Thyroid gland (tissue), 4 donors: ENCODE measurements around the gene BRAF. TPM values are rescaled to one million over a fixed set of nuclear protein-coding genes. Genes with fewer than 3 reads are reported as not detected.

Source experiments
- DNase-seq, 2 donors: peaks; one replicate each; pipeline ENCODE4 v3.0.0-alpha.2; 2019
- H3K27ac ChIP-seq, 3 donors: fragments of 200-600 bp; sonication (generic); 1 replicate in 2 of 3; 2 replicates in 1 of 3; pipeline ENCODE4 v1.5.1; 2016 to 2019; ENCODE audit warnings: mild to moderate bottlenecking in 1 of 3, moderate library complexity in 1 of 3
- H3K27me3 ChIP-seq: fragments of 200-600 bp; sonication (generic); one replicate; pipeline ENCODE4 v1.5.1; 2019
- H3K36me3 ChIP-seq, 2 donors: fragments of 200-600 bp; sonication (generic); one replicate each; pipeline ENCODE4 v1.5.1; 2016 to 2019
- H3K4me1 ChIP-seq, 2 donors: fragments of 200-600 bp; sonication (generic); one replicate each; pipeline ENCODE4 v1.5.1; 2017 to 2019
- H3K4me3 ChIP-seq, 3 donors: fragments of 200-600 bp; sonication (generic); replicated peaks in 1 of 3; 1 replicate in 2 of 3; 2 replicates in 1 of 3; pipeline ENCODE4 v1.5.1; 2016; ENCODE audit warnings: mild to moderate bottlenecking in 1 of 3
- H3K9me3 ChIP-seq: fragments of 200-600 bp; sonication (generic); one replicate; pipeline ENCODE4 v1.5.1; 2017
- POLR2A ChIP-seq, 2 donors: fragments of 450-650 bp; IDR thresholded peaks; one replicate each; pipeline ENCODE4 v1.6.1; 2017; ENCODE audit warnings: antibody characterized with exemption in 2 of 2, mild to moderate bottlenecking in 2 of 2, moderate library complexity in 1 of 2
- WGBS, 2 donors: methylation state at CpG; one replicate each; pipeline ENCODE4 v1.1.5; 2017; 5-methylcytosine and 5-hydroxymethylcytosine counted together
- intact Hi-C: fragments of 100-400 bp; cut with DNase I; formaldehyde crosslinking; loops from one replicate; pipeline ENCODE4 v1.15.1; 2023
- total RNA-seq, 4 donors: library from RNA; depleted of rRNA; stranded (reverse); fragments of >200 nt; gene quantifications; one replicate each; pipeline ENCODE4 v1.2.3, GENCODE V29; 2016
- TF ChIP-seq, protein P1 (sequence below), 6 experiments: fragments of 200-600 bp in 3 of 6; fragments of 450-650 bp in 3 of 6; sonication (generic) in 3 of 6; IDR thresholded peaks; one replicate each; pipeline ENCODE4 v1.5.1; 2016 to 2019; ENCODE audit warnings: antibody characterized with exemption in 6 of 6, mild to moderate bottlenecking in 2 of 6, inconsistent platforms in 1 of 6, moderate library complexity in 1 of 6

BRAF gene
- total RNA-seq, 4 donors from 2014 or later: 71.5 to 135 (median 102) TPM

DNA sequence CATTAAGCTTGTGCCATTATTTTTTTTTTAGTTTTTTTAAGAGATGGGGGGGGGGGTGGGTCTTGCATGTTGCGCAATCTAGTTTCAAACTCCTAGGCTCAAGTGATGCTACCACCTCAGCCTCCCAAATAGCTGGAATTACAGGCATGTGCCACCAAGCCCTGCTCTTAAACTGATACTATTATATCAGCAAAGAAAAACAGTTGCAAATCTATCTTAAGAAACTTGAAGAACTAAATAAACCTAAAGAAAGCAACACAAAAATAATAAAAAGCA lies 47.5 kb downstream of the BRAF start:
- DNase-seq: no peak

DNA sequence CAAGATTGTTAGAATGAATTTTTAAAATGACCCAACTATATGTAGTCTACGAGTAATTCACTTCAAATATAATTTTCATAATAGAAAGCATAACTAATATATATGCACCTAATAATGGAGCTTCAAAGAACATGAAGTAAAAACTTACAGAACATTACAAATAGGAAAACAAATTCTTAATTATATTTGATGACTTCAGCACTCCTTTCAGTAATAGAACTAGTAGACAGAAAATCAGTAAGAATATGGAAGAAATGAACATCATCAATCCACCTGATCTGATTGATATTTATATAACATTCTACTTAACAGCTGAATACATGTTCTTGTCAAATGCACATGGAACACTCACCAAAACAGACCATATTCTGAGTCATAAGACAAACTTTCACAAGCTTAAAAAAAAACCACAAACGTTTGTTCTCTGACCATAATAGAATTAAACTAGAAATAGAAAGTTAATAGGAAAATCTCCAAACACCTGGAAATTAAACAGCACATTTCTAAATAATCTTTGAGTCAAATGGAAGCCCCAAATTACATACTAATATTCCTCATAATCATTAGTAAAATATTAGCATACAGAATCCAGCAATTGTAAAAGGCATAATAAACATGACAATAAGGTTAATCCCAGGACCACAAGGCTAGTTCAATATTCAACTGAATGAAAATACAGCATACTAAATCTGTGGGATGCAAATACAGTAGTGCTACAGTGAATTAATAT lies 48.0 kb downstream of the BRAF start:
- WGBS, 2 donors: 64 to 74% methylated on average over 2 of the region's 2 CpGs
- intact Hi-C loops: no loop called here
- peaks cover 0 to 6% of the 10 kb centered on the region in 2 donors for H3K4me1 ChIP-seq
- H3K4me3 ChIP-seq: no peak overlapping the region
- DNase-seq: no peak
- TF ChIP-seq POLR2A (IDR thresholded peaks at IDR 0.05): no peak
- TF ChIP-seq, protein P1, sequence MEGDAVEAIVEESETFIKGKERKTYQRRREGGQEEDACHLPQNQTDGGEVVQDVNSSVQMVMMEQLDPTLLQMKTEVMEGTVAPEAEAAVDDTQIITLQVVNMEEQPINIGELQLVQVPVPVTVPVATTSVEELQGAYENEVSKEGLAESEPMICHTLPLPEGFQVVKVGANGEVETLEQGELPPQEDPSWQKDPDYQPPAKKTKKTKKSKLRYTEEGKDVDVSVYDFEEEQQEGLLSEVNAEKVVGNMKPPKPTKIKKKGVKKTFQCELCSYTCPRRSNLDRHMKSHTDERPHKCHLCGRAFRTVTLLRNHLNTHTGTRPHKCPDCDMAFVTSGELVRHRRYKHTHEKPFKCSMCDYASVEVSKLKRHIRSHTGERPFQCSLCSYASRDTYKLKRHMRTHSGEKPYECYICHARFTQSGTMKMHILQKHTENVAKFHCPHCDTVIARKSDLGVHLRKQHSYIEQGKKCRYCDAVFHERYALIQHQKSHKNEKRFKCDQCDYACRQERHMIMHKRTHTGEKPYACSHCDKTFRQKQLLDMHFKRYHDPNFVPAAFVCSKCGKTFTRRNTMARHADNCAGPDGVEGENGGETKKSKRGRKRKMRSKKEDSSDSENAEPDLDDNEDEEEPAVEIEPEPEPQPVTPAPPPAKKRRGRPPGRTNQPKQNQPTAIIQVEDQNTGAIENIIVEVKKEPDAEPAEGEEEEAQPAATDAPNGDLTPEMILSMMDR (IDR thresholded peaks at IDR 0.05): no peak
- no peak overlapping the region for H3K27ac ChIP-seq
- no peaks in the 10 kb centered on the region for H3K27me3 ChIP-seq
- no peaks in the 10 kb centered on the region for H3K36me3 ChIP-seq
- no peaks in the 10 kb centered on the region for H3K9me3 ChIP-seq

More for the DNA sequence above, 47.5 kb downstream of the BRAF start:
- Histone ChIP-seq H3K4me1 (peaks cover 0 to 7% of the 10 kb centered on the region in 2 donors), H3K27ac (no peak overlapping the region), H3K27me3 (no peaks in the 10 kb centered on the region), H3K36me3 (no peaks in the 10 kb centered on the region), H3K4me3 (no peak overlapping the region), H3K9me3 (no peaks in the 10 kb centered on the region)
- intact Hi-C loops: no loop called here
- TF ChIP-seq, protein P1 (IDR thresholded peaks at IDR 0.05): no peak
- 94 to 100% methylated on average over 1 of the region's 1 CpG for WGBS, 2 donors

GRCh38 chr7:140873434-140873833 lies 51.3 kb downstream of the BRAF start:
- no peak for DNase-seq
- peaks cover 2 to 11% of the 10 kb centered on the region in 2 donors for H3K4me1 ChIP-seq
- no peaks in the 10 kb centered on the region for H3K36me3 ChIP-seq
- no peaks in the 10 kb centered on the region for H3K27me3 ChIP-seq
- 79 to 85% methylated on average over 4 of the region's 4 CpGs for WGBS, 2 donors
- TF ChIP-seq, protein P1 (IDR thresholded peaks at IDR 0.05): no peak
- H3K4me3 ChIP-seq: no peak overlapping the region
- H3K9me3 ChIP-seq: no peaks in the 10 kb centered on the region
- intact Hi-C loops: no loop called here
- H3K27ac ChIP-seq: no peak overlapping the region

DNA sequence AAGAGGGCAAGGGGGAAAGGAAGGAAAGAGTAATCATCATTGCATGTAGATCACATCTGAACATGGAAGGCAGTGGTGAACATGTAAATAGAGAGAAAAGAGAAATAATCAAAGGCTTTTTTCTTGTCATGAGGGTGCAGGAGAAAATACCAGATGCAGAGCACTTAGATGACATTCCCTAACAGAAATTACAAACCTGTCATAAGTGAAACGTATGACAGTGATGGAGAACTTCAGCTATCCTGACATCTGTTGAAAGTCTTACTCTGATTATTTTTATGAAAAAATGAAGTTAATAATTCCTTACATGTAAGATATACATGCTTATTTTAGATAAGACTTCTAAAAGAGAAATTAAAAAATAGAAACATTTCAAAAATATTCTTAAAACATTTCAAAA lies 54.7 kb downstream of the BRAF start:
- TF ChIP-seq POLR2A (IDR thresholded peaks at IDR 0.05): no peak
- TF ChIP-seq, protein P1 (IDR thresholded peaks at IDR 0.05): no peak
- intact Hi-C loops: no loop called here

GRCh38 chr7:140869430-140869829 lies 55.3 kb downstream of the BRAF start:
- 96 to 97% methylated on average over 8 of the region's 8 CpGs for WGBS, 2 donors
- Histone ChIP-seq H3K4me3 (no peak overlapping the region), H3K4me1 (peaks cover 17 to 22% of the 10 kb centered on the region in 2 donors), H3K36me3 (no peaks in the 10 kb centered on the region), H3K9me3 (no peaks in the 10 kb centered on the region), H3K27ac (no peak overlapping the region), H3K27me3 (no peaks in the 10 kb centered on the region)
- TF ChIP-seq POLR2A (IDR thresholded peaks at IDR 0.05): no peak
- TF ChIP-seq, protein P1 (IDR thresholded peaks at IDR 0.05): no peak
- intact Hi-C loops: no loop called here
- DNase-seq: peak in 1 of 2 donors; percentile 6

More for the DNA sequence above, 54.7 kb downstream of the BRAF start:
- Histone ChIP-seq H3K9me3 (no peaks in the 10 kb centered on the region), H3K4me1 (peaks cover 17 to 22% of the 10 kb centered on the region in 2 donors), H3K36me3 (no peaks in the 10 kb centered on the region), H3K4me3 (no peak overlapping the region), H3K27me3 (no peaks in the 10 kb centered on the region), H3K27ac (no peak overlapping the region)
- no peak for DNase-seq
- 83 to 93% methylated on average over 1 of the region's 1 CpG for WGBS, 2 donors
